Stimulated activated naive CD8-positive, alpha-beta T cell treated with anti-CD3 and anti-CD28 coated beads, Interleukin-15, Interleukin-2, amounts not matched to agents 100 U/mL and 50 U/mL, for 24 hours (primary cell): ENCODE measurements around the gene PDE4D.

Source experiments
- ATAC-seq: fragments of 150-1000 bp; cut with Tn5 transposase; one replicate; pipeline ENCODE4 v1.10.0; 2021
- DNase-seq: peaks from one replicate; pipeline ENCODE4 v3.0.0; 2021

Gene PDE4D

GRCh38 chr5:58922461-58923171 lies 970.9 kb downstream of the PDE4D start:
- DNase-seq = no peak
- no peak for ATAC-seq

DNA sequence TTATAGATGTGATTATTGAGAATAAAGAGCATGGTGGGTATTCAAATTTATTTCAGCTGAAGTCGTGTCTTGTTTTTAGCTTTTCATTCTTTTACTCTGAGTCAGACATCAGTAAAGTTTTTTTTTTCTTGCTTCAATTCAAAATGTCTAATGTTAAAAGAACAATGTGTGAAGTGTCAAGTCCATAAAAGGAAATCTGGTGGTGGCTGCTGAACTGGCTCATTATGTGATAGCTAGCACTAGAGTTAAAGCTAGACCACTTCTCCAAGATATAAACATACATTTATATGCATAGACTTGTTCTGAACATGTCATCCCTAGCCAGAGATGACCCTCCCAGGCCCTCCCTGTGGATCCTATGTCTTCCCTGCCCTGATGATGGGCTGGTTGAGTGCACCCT lies 972.4 kb downstream of the PDE4D start:
- no peak for ATAC-seq

DNA sequence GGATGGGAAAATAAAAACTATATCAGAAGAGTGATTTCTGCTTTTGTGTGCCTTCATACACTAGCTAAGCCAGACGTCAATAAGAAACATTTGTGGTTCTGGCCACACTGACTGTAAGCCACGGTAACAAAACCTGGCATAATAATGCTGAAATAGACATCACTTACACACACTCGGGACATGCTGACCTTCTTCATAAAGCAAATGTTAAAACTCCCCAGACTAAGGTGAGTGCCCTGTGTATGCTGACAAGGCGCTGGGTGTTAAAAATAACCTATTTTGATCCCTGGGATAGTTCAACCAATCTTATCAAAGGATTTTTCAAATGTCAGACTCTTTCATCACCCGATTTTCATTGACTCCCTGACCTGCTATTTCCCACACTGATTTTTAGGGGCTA lies 973.7 kb downstream of the PDE4D start:
- ATAC-seq (no peak), DNase-seq (no peak)

More for the DNA sequence above, 972.4 kb downstream of the PDE4D start:
- DNase-seq = no peak
